Measurements from ENCODE around the gene CFAP90. TPM values are rescaled to one million over a fixed set of nuclear protein-coding genes. Genes with fewer than 3 reads are reported as not detected.

Gene CFAP90
- total and polyA plus RNA-seq, 2 of the 8 experiments (the other 6 are each of a cell fraction or from before 2014, with no cell fraction given): 0.39 to 0.92 TPM

DNA sequence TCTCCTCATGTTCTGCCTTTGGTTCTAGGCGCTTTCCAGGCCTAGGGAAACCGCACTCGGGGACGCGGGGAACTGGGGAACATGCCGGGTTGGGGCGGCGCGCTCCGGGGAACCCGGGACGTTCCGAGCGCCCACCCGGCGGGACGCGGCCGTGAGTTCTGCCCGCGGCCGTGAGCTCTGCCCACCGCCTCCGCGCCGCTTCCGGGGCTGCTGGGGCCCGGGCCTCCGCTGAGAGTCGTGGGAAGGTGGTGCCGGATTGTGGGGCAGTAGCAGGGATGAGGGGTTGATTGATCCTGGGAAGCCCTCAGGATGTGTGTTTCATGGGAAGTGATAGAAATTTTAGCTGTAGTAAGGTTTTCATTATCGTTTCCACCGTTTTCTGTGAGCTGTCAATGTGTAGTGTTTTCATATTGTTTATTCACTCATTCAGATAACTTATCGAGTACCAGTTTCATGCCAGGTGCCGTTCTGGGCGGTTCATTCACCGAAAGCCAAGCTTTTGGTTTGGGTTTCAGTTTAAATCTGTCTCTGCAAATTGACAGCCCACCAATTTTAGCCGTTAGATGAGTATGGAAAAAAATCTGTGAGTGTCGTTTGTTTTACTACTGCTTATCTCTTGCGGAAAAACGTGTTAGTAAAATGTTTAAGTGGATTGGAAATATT is 18.7 kb upstream of the CFAP90 start:
- Histone ChIP-seq H3K4me3 (ENCODE audit: extremely low read depth in 1 of 4, insufficient read depth in 2 of 4, low read depth in 3 of 4, low read length in 4 of 4) (peak overlapping the region; percentile 70 to 93 (median 74)), H3K4ac (replicated peaks; ENCODE audit: insufficient read length, low read depth, low read length) (no peak overlapping the region), H3K27me3 (replicated peaks in 1 of 4; ENCODE audit: control insufficient read depth in 3 of 4, extremely low read depth in 1 of 4, insufficient read depth in 3 of 4, low read length in 3 of 4) (no peaks in the 10 kb centered on the region), H3K23me2 (ENCODE audit: low read depth, low read length) (peaks cover 7% of the 10 kb centered on the region), H3K14ac (ENCODE audit: insufficient read length) (no peak overlapping the region), H3K27ac (ENCODE audit: low read depth, low read length) (peak overlapping the region; percentile 43; the same call in 1 of the 2 replicates), H3K18ac (ENCODE audit: extremely low read depth, low read length) (no peak overlapping the region), H2BK15ac (ENCODE audit: low read length) (no peak overlapping the region), H4K8ac (ENCODE audit: extremely low read depth, insufficient read depth, low read length) (no peak overlapping the region), H2BK20ac (ENCODE audit: low read length) (no peak overlapping the region), H2BK120ac (replicated peaks; ENCODE audit: low read depth, low read length) (no peak overlapping the region), H4K91ac (replicated peaks; ENCODE audit: insufficient read length, low read length) (no peak overlapping the region), H2BK12ac (ENCODE audit: low read depth, low read length) (no peak overlapping the region), H2AFZ (ENCODE audit: low read length) (no peak overlapping the region), H2AK5ac (ENCODE audit: low read depth, low read length) (no peak overlapping the region), H4K20me1 (replicated peaks in 1 of 2; ENCODE audit: control insufficient read depth in 1 of 2, insufficient read depth in 2 of 2, low read length in 2 of 2) (peaks cover 8 to 15% of the 10 kb centered on the region in 2 experiments), H3K4me2 (ENCODE audit: insufficient read depth in 1 of 2, low read depth in 2 of 2, low read length in 2 of 2) (peak overlapping the region; percentile 57 to 92), H3K9me3 (ENCODE audit: insufficient read depth in 2 of 2, low read depth in 1 of 2, low read length in 1 of 2) (no peaks in the 10 kb centered on the region), H3K36me3 (ENCODE audit: control insufficient read depth in 2 of 4, insufficient read depth in 4 of 4, low read length in 3 of 4) (peaks cover 0 to 21% (median 3%) of the 10 kb centered on the region in 4 experiments; a peak in 3 of 8 replicates), H3K79me1 (ENCODE audit: low read depth, low read length) (peaks cover 3% of the 10 kb centered on the region), H3K9ac (replicated peaks in 1 of 4; ENCODE audit: extremely low read depth in 1 of 4, low read depth in 3 of 4, low read length in 3 of 4) (peak overlapping the region; percentile 34 to 59 (median 44); a peak in 6 of 7 replicates), H3K23ac (ENCODE audit: insufficient read length) (no peak overlapping the region), H3K79me2 (ENCODE audit: control insufficient read depth in 1 of 2, insufficient read depth in 2 of 2, low read length in 2 of 2) (peaks cover 20 to 59% of the 10 kb centered on the region in 2 experiments), H3K56ac (replicated peaks; ENCODE audit: insufficient read length, low read depth, low read length) (peak overlapping the region; percentile 6), H3K4me1 (replicated peaks in 1 of 4; ENCODE audit: control insufficient read depth in 3 of 4, insufficient read depth in 4 of 4, low read length in 3 of 4) (peaks cover 0 to 4% (median 0%) of the 10 kb centered on the region in 4 experiments; a peak in 2 of 7 replicates), H4K5ac (ENCODE audit: insufficient read length, low read depth, low read length) (peak overlapping the region; percentile 38), H2BK5ac (ENCODE audit: low read depth, low read length) (no peak overlapping the region)
- ChIA-PET POLR2A (ENCODE audit: partially characterized antibody) (interaction anchor here (1.0 to 1.4 kb wide), 4 partner anchors 10 to 18 kb away, joined by 3 to 6 read pairs (median 4); partner anchors contain the start of gene CFAP90), CTCF (ENCODE audit: partially characterized antibody) (interaction anchor here (0.9 to 5.4 kb wide), 7 partner anchors 11 to 40 kb away, joined by 3 to 25 read pairs (median 6); partner anchors contain the start of gene CFAP90)
- WGBS, 2 experiments (ENCODE audit: extremely low coverage in 1 of 2, insufficient coverage in 1 of 2, insufficient read length in 1 of 2, insufficient replicate concordance in 2 of 2, low coverage in 1 of 2, low lambda C conversion rate in 2 of 2, missing lambda C conversion rate in 1 of 2): 13% methylated on average over 30 of the region's 41 CpGs; no CpG with 5 or more reads in 1 of the 2 experiments
- FAIRE-seq: no peak
- TF ChIP-seq PHF8 (conservative IDR thresholded peaks at IDR 0.05; ENCODE audit: low read depth, low read length): peak; percentile 13; the same call in 1 of the 2 replicates
- no peak for TF ChIP-seq YY1 (IDR thresholded peaks at IDR 0.05; ENCODE audit: low read depth, low read length)
- TF ChIP-seq SIRT6 (IDR thresholded peaks at IDR 0.05; ENCODE audit: low read length): no peak
- no peak for DNase-seq (ENCODE audit: low read depth in 1 of 2, low spot score in 2 of 2)
